Left hindlimb (tissue), 1 donor: ENCODE data around the gene GGNBP2.

Source experiments
- DNase-seq: peaks from one replicate; pipeline ENCODE4 v3.0.0-alpha.2; 2018

GGNBP2 gene

DNA sequence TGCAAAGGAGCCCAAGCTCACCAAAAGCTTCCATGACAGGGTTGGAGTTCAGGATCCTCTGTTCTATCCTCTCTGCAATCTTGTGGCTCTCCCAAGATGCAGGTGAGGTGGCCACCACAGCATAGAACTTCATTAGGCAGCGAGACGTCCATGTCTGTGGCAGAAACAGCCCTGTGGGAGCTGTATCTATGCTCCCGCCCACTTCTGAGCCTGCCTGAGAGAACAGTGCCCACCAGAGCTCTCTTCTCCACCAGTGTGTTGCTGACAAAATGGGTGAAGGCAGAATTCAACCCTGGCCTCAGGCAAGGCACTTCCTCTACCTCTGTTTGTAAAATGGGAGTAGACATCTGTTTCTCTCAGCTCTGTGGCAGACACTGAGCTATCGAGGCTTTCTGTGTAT is 28.9 kb upstream of the GGNBP2 start:
- no peak for DNase-seq

DNA sequence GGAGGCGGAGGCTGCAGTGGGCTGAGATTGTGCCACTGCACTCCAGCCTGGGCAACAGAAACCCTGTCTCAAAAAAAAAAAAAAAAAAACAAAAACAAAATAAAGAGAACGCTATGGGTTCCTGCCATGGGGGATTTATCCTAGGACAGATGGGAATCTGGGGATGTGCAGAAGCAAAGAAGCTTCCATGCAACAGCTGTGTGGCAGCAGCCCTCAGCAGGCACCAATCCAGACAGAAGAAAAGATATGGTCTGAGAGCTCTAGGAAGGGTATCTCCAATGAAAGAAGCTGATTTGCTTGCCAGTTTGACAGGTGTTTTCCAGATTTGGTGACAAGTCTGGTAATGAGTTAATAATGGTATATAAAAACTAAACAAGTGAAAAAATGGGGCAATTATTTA is 21.6 kb upstream of the GGNBP2 start:
- no peak for DNase-seq

DNA sequence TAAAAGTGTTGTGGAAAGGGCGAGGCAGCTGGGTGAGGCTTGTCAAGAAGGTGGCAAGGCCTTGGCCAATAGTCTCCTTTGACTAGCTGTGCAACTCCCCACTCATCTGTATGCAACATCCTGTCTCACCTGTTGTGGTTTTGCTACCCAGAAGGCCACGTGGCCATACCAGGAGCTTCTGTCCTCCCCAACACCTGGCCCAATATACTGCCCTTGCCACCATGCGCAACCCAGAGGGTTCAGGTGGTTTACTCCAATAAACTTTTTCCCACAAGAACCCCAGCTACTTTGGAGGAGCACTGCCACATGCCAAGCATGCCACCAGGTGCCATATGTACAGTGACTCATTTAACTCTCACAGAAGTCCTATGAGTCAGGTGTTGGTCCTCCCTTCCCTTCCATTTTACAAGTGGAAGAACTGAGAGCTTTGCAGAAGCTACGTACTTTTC is 20.3 kb upstream of the GGNBP2 start:
- DNase-seq, result no peak

DNA sequence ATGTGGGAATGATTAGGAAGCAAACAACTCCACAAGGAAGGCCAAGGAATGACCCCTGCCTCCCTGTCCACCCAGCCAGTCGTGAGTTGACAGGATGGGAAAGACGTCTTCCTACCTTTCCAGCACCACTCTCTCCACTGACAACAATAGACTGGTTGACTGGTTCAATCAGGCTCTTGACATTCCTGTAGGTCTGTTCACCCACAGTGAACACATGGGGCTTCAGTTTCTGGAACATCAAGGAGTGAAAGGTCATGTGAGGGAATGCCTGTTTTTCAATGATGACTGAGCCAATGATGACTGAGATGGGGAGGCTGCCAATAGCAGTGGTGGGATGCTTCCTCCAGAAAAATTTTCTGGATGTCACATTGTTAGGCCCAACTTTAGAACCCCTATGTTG is 19.6 kb upstream of the GGNBP2 start:
- no peak for DNase-seq

DNA sequence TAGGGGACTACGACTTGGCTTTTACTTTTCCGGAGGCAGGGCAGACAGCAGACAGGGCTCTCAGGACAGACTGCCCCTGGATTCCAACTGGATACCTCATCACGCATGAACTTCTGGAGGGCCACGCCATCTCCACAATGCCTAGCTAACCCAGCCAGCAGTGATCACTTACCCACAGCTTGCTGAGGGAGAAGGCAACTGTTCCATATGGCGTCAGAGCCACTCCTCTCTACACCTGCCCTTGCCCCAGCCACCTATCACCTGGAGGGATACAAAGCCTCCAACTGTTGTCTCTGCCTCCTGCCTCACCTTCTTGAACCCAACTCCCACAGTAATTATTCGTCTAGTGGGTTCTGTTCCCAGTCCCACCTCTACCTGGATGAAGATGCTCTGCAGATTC is 18.8 kb upstream of the GGNBP2 start:
- DNase-seq, result no peak

DNA sequence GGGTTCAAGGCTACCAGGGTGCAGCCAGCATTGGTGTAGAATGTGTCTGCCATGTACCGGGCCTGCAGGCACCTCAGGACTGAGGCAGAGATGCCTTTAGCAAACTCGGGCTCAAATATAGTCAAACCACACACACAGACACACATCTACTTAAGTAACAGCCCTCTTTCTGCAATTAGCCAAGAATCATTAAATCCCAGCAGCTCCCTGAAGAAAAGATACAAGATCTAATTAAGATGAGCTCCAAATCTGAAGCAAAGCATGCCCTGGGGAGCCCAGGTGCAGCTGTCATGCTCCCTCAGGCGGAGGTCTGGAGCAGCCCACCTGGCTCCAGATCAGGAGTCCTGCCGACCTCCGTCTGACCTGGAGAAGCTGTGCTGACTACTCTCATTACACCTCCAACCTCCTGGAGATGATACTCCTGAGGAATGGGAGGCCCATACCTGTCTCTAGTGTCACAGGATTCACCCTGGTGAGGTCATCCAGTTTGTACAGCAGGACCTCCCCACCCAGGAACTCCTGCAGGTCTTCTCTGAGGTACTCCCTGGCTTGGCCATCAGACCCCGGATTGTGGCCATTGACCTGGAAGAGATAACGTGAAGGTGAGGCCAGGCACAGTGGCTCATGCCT is 17.0 kb upstream of the GGNBP2 start:
- no peak for DNase-seq

DNA sequence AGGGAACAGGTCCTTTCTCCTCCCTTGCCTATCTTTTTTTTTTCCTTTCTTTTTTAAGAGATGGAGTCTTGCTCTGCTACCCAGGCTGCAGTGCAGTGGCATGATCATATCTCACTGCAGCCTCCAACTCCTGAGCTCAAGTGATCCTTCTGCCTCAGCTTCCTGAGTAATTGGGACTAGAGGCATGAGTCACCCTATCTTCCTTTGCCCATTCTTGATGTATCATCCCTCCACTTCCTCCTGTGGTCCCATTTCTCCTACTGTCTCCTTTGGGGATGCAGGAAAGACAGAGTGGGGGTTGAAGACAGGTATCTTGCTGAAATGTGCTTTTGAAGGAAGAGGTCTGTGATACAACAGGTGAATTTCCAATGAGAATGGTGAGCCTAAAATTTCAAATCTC is 15.6 kb upstream of the GGNBP2 start:
- DNase-seq, result no peak

DNA sequence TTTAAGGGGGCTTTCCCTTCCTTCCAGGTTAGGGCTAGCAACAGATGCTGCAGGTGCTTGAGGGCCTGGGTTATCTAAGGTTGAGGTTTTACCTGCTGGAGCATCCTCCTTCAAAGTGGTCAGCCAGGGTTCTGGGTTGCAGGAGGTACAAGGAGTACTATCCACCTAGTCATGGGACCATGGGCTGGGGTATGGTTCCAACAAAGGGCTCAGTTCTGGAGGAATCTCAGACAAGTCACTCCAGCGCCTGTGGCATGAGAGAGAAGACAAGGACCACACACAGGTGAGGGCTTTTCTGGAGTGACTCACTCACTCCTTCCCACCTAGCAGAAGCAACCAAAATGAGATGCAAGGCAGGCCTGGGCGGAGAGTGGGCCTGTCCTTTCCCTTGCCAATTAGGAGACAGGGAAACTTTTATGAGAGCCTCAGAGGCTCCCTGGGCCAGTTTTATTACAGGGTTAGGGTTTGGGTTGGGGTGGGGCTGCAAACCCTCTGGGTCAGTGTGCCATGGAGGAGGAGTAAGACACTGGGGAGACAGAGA is 12.2 kb upstream of the GGNBP2 start:
- DNase-seq, result no peak

DNA sequence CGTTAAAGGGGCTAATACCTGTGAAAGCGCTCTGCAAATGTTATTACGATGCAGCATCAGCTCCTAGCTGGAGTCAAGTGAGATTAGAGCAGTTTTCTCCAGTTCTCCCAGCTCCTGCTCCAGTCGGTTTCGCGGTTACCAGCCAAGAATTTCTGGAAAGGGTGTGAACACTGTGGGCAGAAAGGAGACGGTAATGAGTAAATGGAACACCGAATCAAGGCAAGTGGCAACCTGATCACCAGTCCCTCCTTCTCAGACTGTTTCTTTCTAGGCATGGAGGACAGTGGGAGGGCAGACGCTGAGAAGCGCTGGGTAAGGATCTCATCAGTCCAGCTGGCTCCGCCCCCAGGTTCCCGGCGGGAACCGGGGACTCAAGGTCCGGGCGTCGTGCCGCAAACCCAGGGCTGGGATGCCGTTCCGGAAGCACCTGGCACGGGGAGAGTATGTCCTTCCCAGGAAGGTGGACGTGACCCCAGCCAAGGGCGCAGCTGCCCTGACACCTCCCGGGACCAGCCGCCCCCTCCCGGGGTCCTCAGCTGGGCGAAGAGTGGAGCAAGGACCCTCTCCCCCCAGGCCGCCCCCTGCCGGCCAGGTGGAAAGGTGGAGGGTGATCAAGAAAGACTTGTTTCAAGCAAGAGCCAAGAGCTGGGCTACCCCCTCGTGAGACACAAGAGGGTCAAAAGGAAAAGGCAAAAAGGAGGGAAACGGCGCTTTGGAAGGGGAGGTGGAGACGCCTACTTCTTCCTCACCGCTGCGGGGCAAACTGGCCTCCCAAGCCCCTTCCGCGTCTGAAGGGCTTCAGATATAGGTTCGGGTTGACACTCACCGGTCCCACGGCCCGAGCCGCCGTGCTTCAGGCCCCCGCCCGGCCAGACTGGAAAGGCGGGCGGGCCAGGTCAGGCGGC is 10.5 kb upstream of the GGNBP2 start:
- DNase-seq, result peak; percentile 66

DNA sequence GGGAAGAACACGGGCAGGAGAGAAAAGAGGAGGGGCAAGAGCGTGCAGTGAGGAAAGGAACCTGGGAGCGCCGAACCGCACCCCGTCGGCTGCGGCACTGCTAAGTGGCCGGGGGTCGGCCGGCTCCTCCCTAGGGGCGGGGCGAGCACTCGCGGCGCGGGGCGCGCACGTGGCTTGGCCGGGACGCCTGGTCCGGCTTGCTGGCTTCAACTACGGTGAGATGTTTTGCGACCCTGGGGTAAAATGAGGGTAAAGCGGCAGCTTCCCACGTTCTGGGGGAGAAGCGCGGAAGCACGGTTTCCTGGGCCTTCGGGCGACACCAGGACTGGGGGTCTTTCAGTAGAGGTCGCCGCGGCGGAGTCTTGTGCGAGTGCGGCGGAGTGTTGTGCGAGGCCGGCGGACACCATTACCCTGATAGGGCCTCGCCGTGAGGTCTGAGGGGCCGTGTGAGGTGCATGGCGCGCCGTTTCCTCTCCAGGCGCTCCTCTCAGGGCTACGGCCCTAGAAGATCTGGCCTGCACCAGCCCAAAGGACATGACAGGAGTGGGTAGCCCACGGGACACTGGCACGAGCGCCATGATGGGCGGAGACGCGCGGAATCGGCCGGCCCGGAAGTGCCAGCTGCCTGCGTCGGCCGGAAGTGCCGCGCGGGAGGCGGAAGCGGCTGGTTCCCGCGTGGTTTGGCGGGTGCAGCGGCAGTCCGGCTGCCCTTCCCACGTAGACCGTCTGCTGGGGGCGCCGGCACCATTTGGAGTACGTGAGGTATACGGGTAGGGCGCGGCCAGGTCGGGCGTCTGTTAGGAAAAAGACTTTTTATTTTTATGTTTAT is 9.7 kb upstream of the GGNBP2 start, which contains the start of the genes MYO19 and PIGW:
TSS of gene MYO19 (minus strand) at position 29 of the 829 bp plus-strand sequence. CDS start 2,330 bp downstream, outside the sequence.
TSS of gene PIGW (plus strand) at position 148 of the 829 bp plus-strand sequence. CDS start 2,115 bp downstream, outside the sequence.
- DNase-seq, result peak; percentile 93

DNA sequence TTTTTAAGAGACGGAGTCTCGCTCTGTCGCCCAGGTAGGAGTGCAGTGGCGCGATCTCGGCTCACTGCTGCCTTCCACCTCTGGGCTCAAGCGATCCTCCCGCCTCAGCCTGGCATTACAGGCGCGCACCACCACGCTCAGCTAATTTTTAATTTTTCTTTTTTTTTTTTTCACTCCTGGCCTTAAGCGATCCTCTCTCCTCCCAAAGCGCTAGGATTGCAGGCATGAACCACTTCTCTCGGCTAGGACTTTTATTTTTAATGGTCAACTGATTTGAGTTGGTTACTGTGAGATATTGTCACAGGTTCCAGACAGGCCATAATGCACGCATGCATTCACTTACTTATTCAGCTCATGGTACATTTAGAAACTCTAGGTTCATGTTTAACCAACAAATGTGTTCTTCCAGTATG is 9.0 kb upstream of the GGNBP2 start:
- DNase-seq, result no peak

DNA sequence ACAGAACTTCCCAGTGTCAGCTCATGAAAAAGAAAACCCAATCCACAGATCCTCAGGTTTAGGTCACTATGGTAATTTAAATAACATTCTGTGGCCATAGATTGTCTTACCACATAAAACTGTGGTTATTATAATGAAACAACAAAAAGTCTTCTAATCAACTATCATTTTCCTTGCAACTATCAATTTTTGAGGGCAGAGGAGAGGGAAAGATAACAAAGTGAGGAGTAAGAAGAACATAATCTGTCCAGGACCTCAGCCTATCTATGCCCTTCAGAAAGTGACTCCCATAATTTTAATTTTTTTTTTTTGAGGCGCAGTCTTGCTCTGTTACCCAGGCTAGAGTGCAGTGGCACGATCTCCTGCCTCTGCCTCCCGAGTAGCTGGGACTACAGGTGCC is 4.0 kb upstream of the GGNBP2 start:
- DNase-seq, result no peak

DNA sequence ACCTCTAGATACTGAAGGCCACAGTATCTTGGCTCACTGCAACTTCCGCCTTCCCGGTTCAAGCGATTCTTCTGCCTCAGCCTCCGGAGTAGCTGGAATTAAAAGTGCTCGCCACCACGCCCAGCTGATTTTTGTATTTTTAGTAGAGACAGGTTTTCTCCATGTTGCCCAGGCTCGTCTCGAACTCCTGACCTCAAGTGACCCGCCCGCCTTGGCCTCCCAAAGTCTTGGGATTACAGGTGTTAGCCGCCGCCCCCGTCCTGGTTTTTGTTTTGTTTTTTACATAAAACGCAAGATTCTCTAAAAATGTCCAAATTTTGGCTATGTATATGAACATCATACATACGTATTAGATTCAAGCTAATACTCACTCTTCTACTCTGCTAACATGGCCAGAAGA is 2.0 kb upstream of the GGNBP2 start:
- DNase-seq, result no peak

DNA sequence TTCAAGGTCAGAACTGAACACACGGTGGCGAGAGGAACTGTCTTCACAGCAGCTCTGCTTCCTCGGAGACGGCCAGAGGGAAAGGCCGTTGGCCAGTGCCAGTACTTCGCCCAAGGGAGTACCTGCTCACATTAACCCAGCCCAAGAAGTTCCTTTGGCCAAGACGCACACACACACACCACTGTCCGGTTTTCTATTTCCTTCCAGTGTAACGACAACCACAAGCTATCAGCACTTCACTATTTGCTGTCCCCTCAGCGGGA is 744 bp upstream of the GGNBP2 start:
- DNase-seq, result peak; percentile 53

DNA sequence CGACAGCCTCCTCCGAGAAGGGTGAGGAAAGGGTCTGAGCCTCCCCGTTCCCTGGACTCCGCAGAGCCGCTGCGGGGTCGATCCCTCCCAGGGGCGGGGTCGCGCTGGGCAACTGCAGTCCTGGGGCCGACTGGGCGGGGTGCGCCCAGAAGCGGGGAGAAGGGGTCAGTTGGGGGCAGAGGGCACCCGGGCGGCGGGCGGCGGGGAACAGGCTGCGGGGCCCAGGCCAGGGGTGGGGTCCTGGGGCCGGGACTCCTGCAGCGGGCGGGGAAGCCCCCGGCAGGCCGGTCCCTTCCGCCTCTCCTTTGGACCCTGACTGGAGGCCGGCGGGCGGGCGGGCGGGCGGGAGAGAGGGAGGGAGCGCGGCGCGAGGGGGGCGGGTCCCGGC is 352 bp downstream of the GGNBP2 start:
- DNase-seq, result no peak

DNA sequence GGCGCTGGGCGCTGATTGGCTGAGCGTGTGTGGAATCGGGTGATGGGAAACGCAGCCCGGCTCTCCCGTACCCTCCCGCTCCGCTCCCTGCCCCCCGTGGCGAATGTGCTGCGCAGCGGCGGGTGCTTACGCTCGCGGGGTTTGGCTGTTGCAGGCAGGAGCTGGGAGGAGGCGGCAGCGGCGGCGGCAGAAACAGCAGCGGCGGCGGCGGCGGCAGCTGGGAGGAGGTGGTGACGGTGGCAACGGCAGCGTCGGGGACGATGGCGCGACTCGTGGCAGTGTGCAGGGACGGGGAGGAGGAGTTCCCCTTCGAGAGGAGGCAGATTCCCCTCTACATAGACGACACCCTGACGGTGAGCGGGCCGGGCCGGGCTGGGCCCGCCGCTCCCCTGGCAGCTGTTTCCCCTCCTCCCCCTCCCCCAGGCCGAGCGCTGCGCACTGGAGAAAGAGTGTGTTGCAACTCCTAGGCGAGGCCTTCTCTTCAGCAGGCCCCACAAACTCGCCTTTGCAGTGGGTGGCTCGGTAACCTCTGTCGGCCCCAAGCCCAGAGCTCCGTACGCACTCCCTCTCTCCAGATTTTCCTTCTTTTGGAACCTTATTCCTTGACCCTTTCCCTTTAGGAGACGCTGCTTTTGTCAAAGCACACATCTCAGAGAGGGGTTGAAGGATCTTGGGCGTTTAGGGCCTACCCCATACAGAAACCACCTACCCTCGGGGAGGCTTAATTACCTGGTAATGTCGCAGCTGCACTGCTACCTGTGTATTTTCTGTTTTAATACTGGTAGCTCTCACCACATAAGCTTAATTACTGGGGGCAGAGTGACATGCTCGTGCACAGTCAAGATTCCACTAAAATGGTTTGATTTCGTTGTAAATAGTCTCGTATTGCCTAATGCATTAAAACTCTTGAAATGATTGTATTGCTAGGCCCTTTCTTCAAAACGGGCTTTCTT is 1.0 kb downstream of the GGNBP2 start:
- DNase-seq, result peak; percentile 98

DNA sequence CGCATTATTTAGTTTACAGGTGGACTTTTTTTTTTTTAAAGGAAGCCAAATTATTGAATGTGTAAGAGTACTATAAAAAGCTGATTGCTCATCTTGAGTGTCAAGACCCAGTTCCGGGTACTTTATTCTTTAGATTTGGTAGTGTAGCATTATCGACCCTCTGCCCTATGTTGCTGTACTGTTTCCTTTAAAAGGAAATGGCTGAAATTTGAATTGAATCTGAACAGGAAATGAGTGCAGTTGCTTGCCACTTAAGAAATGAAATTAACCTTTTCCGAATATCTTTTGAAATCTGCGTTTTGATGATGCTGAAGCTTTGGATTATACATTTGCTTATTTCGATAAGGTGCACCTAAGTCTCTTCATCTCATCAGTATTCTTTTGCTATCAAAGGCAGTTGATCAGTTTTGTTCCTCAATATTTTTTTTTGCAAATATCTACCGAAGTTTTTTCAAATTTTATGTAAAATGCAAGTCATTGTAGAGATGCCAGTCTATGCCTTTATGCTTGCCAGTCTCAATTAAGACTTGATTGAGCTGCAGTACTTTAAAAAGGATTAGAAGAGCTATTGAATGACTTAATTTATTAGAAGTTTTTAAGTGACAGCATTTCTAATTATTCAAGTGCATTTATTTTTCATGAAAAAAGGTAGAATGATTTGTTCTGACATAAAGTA is 1.8 kb downstream of the GGNBP2 start:
- no peak for DNase-seq

DNA sequence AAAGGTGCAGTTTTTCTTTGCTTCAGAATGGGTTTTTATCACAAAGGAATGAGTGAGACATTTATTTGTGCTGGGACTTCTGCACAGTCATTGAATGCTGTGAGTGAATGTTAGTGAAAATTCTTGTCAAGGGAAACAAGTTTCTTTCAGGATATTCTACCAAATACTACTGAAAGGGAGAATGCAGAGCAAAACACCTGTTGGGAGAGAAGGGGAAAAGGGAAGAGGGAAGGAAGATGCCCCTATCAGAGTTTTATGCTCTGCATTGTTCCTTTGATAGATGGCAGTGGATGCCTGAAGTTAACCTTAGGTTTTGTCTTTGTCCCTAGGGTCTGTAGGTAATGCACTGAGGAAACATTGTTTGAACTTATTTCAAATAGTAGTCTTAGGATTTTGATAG is 3.1 kb downstream of the GGNBP2 start:
- DNase-seq, result no peak

DNA sequence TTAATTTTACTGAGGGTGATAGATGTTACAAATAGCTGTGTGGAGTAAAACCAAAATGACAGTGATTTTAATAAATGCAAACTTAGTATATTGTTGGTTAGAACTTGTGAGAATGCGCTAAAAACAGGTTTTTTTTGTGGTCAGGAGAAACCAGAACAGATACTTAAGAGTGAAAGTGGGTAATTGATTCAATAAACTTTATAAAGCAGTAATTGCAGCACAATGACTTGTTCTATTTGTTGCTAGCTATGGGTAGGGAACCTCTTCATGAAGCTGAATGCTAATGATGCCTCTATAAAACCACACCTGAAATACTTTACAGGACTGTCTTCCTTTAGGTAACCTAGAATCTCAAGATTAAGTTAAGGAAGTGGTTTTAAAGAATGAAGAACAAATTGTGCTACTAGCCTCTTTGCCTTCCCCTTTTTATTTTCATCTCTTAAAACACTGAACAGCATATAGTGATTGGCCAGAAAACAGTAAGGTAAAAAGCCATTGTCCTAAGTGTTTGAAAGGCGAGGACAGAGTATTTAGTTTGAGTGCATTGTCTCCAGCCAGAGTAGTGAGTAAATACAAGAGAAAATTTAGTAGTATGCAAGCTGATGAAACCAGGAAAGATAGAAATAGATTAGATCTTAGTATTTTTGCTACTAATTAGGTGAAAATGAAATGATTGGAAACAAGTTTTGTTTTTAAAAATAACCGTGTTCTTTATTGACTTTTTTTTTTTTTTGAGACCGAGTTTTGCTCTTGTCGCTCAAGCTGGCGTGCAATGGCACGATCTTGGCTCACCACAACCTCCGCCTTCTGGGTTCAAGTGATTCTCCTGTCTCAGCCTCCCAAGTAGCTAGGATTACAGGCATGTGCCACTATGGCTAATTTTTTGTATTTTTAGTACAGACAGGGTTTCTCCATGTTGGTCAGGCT is 6.0 kb downstream of the GGNBP2 start:
- DNase-seq, result no peak

DNA sequence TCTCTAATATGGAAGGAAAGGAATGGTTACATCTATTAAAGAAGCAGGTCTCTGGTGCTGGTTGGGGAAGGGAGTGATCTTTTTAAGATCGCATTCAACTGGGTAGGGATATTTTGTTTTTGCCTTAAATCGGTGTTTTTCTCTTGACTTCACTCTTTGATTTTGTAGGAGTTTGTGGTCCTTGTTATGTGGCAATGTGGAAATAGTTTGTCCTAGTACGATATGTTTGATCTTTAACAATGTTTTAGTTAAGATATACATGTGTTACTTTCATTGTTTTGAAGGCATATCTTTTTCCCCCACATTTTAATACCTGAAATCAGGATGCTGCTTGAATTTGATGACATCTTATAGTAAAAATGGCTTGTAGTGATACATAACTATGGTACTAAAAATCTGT is 8.7 kb downstream of the GGNBP2 start:
- no peak for DNase-seq
